ENCODE results near the gene TNS2.

The TNS2 gene

DNA sequence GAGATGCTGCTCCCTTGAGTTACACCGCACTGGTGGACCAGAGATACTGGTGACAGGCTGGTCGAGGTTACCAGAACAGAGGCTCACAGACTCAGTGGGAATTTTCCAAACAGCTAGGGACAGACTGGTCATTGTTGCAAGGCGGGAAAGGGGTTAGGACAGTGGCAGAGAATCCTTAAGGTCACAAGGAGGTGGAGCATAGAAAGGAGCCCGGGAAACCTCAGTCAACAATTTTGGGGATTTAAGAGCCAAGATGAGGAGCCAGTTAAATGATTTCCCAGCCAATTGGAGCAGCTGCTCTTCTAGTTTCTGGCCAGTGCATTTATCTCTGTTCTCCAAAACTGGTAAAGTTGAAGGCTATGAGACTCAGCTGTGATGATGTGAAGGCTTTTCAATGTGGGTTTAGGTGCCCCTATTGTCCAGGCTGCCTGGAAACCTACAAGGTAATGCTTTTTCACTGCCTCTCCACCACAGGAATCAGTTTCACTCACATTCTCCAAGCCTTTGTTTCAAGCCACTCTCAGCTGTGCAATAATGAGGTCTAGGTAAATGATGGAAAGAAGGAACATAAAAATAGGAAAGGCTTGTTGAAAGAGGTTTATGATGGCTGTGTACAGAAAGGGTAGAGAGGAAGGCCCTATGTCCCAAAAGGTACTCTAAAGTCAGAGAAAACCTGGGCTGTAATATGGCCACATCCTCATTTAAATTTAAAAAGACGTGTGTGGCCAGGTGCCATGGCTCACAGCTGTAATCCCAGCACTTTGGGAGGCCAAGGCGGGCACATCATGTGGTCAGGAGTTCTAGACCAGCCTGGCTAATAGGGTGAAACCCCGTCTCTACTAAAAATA, 7.0 kb upstream of the TNS2 start:
- peak; percentile 47 for DNase-seq

DNA sequence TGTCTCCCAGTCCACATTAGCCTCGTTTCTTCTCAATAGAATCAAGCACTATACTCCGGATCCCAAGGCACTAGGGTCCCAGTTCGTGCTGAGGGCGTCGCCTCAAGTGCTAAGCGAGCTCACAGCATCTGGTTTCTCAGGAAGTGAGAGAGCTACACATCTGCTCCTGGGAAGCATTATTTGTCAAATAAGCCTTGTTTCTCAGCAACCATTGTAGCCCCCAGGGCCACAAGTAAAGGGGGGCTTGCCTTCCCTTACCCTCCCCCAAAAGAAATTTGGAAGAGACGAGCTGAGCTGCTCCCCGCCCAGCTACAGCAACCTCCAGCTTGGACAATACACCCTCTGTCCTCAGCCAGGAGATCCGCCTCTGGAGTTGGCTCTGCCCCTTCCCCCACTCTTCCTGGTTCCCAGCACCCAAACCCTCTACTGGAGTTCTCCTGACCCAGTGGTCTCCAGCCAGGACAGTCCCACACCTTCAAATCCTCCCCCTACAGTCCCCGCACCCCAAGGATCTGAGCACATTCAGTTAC, 5.7 kb upstream of the TNS2 start:
- peak; percentile 52 for DNase-seq

- DNase-seq = no peak
These were observed 4.8 kb upstream of the TNS2 start for GRCh38 chr12:53044896-53045695.

GRCh38 chr12:53045696-53046045, 4.2 kb upstream of the TNS2 start:
- no peak for DNase-seq

DNA sequence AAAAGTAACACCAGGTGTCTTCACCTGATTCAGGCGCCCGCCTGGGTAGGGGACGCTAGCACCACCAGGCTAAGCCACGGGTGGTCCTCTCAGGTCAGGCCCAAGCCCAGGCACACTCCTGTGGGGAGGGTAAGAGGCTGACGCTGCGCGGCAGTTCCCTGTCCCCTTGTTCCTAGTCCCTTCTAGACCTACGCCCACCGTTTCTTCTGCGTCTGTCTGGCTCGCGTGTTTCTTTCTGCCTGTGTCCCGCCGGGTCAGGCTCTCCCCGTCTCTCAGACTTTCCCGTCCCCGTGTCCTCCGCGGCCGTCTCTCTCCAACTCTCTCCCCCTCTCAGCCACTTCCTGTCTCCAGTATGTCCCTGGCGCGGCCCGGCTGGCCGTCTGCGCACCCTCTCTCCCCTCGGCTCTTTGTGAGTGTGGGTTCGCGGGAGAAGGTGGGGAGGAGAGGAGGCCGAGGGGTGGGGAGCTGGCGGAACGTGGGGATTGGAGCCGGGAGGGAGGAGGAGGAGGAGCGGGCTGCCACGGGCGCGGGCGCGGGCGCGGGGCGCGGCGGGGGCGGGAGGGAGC, 3.1 kb upstream of the TNS2 start:
- peak; percentile 81 for DNase-seq

DNA sequence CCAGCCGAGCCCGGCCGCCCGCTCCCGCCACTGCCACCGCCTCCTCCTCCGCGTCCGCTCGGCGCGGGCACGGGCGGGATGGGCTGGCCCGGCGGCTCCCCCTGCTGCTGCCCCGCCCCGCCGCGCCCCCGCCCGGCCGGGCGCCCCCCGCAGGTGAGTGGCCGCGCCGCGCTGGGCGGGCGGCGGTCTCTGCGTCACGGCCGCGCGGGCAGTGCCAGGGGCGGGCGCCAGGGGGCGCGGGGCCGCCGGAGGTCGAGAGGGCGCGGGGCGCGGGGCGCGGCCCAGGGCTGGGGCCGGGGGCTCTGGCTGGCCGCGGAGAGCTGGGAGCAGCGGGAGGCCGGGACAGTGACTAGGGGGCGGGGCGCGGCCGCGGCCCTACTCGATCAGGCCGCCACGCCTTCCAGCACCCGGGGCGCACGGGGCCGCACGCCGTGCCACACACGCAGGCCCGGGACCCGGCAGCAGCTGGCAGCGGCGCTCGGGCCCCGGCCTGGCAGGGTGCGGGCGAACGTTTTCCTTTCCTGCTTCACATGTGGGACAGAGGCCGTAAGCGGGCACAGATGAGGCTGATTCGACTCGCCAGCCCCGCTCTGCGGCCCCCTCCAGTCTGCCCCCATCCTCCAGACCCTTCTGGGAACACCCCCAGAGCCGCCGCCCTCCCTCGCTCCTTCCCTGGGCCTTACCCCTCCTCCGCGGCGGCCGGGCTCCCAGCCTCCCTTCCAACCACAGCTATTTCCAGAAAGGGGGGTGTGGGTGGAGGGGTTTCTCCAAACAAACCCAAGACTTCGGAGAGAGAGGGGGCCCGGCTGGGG, 2.4 kb upstream of the TNS2 start:
- peak; percentile 88 for DNase-seq

GRCh38 chr12:53048033-53048779, 1.7 kb upstream of the TNS2 start:
- no peak for DNase-seq

DNA sequence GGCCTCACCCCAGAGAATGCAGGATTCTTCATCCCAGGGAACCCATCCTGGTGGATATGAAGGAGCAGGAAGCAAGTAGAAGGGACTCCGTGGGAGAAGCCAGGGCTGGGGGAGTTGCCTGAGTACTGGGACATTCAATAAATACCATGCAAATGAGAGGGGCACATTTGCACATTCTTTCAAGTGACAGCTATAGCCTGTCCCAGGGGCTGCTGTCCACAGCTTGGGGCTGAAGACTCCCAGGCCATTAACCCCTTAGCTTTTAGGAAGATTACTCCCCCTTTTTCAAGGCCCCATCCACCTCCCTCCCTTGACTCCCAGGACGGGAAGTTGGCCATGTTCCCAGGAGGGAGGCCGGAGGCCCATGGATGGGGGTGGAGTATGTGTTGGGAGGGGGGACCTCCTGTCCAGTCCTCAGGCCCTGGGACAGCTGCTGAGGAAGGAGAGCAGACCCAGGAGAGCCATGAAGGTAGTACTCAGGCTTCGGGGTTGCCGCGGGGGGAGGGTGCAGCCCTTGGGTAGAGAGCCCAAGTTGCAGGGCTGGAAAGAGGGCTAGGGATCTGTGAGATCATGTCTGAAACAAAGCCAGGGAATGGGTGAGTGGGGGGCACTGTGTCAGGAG, 974 bp upstream of the TNS2 start:
- no peak for DNase-seq

DNA sequence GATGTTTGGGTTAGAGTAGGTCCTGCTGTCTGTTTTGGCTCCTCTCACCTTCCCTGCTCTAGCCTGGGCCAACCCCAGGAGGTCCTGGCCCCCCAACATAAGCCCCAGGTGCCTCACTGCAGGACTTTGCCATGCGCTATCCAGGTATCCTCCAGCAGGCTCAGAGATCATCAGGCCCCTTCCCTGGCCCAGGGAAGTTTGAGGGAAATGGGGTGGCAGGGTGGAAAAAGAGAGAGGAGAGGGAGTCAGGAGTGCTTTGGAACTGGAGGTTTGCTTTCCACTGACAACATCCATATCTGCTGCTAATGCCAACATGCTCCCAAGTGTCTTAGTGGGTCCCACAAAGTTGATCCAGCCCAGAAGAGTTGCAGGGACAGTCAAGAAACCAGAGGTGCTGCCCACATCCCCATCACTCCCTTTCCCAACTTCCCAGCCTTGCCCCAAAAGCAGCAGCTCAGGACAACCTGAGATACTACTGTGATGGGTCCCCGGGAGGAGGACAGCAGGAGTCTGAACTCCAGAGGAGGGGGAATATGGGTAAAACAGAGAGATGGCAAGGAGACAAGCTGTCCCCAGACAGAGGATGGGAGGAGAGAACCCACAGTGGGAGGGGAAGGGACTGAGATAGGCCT, 677 bp downstream of the TNS2 start:
- DNase-seq = peak; percentile 49

GRCh38 chr12:53051058-53051880, 1.4 kb downstream of the TNS2 start:
- DNase-seq = no peak

DNA sequence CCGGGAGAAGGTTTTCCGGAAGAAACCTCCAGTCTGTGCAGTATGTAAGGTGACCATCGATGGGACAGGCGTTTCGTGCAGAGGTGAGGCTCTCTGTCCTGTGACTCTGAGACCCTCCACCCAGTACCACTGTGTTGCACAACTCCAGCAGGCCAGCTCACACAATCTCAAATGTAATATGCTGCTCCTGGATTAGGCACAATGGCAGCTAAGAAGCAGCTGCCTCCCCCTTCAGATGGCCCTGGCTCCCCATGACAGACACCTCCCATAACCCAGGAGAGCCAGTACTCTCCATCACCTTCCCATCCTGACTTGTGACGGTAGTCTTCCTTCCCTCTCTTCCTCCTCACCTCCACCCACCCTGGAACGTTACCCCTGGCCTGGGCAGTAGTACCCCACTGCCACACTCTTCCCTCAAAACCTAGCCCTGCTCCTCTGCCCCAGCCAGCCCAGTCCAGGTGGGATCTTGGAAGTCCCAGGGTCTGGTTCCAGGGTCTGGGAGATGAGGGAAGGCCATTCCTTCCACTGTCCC, 2.1 kb downstream of the TNS2 start:
- no peak for DNase-seq

GRCh38 chr12:53052419-53053217, 2.8 kb downstream of the TNS2 start:
- no peak for DNase-seq

- peak; percentile 73 for DNase-seq
These were observed 3.6 kb downstream of the TNS2 start for GRCh38 chr12:53053218-53054111.

GRCh38 chr12:53054112-53054878, 4.4 kb downstream of the TNS2 start:
- peak; percentile 97 for DNase-seq

GRCh38 chr12:53055471-53056266, 5.8 kb downstream of the TNS2 start:
- no peak for DNase-seq

DNA sequence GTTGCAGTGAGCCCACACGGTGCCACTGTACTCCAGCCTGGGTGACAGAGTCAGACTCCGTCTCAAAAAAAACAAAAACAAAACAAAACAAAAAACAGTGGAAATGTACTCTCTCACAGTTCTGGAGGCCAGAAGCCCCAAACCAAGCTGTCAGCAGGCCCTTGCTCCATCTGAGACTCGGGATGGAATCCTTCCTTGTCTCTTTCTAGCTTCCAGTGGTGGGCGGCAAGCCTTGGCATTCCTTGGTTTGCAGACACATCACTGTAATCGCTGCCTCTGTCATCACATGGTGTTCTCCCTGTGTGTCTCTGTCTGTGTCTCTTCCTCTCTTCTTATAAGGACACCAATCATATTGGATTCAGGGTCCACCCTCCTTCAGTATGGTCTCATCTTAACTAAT, 6.4 kb downstream of the TNS2 start:
- no peak for DNase-seq

All from activated CD8-positive, alpha-beta memory T cell treated with anti-CD3 and anti-CD28 coated beads, Interleukin-2, amount 50 U/mL, for 48 hours (primary cell).